ENCODE measurements around the gene GPRC5A. TPM values are rescaled to one million over a fixed set of nuclear protein-coding genes. Genes with fewer than 3 reads are reported as not detected.

The GPRC5A gene
- total RNA-seq, 3 donors from 2014 or later: 10.9 to 40.1 (median 21.6) TPM

GRCh38 chr12:12952036-12952435, 60.7 kb downstream of the GPRC5A start, which contains the start of gene GPRC5D:
GPRC5D (minus strand) TSS chr12:12952170; CDS start chr12:12950384, 1,786 bp downstream.
- intact Hi-C loops (cut with DNase I; ENCODE audit: low total_unique reads): no loop called here
- no peak for TF ChIP-seq POLR2AphosphoS5 (IDR thresholded peaks at IDR 0.05)

GRCh38 chr12:12954356-12954755, 63.0 kb downstream of the GPRC5A start:
- TF ChIP-seq, protein P1, sequence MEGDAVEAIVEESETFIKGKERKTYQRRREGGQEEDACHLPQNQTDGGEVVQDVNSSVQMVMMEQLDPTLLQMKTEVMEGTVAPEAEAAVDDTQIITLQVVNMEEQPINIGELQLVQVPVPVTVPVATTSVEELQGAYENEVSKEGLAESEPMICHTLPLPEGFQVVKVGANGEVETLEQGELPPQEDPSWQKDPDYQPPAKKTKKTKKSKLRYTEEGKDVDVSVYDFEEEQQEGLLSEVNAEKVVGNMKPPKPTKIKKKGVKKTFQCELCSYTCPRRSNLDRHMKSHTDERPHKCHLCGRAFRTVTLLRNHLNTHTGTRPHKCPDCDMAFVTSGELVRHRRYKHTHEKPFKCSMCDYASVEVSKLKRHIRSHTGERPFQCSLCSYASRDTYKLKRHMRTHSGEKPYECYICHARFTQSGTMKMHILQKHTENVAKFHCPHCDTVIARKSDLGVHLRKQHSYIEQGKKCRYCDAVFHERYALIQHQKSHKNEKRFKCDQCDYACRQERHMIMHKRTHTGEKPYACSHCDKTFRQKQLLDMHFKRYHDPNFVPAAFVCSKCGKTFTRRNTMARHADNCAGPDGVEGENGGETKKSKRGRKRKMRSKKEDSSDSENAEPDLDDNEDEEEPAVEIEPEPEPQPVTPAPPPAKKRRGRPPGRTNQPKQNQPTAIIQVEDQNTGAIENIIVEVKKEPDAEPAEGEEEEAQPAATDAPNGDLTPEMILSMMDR (IDR thresholded peaks at IDR 0.05): no peak
- TF ChIP-seq POLR2AphosphoS5 (IDR thresholded peaks at IDR 0.05) (no peak), POLR2A (IDR thresholded peaks at IDR 0.05) (no peak)
- no peaks in the 10 kb centered on the region for H3K36me3 ChIP-seq
- DNase-seq (ENCODE audit: low spot score in 2 of 2): no peak
- H3K4me1 ChIP-seq: no peaks in the 10 kb centered on the region
- intact Hi-C loops (cut with DNase I; ENCODE audit: low total_unique reads): no loop called here
- no peak overlapping the region for H3K4me3 ChIP-seq
- no peaks in the 10 kb centered on the region for H3K27me3 ChIP-seq
- no peaks in the 10 kb centered on the region for H3K9me3 ChIP-seq
- H3K27ac ChIP-seq: no peak overlapping the region

More at GRCh38 chr12:12952036-12952435, 60.7 kb downstream of the GPRC5A start, which contains the start of gene GPRC5D:
- Histone ChIP-seq H3K4me3 (no peak within 1 kb of the TSS), H3K9me3 (no peaks in the 10 kb centered on the region), H3K27me3 (no peaks in the 10 kb centered on the region), H3K27ac (no peak within 1 kb of the TSS), H3K4me1 (no peaks in the 10 kb centered on the region), H3K36me3 (no peaks in the 10 kb centered on the region)
- DNase-seq (ENCODE audit: low spot score in 2 of 2): no peak

DNA sequence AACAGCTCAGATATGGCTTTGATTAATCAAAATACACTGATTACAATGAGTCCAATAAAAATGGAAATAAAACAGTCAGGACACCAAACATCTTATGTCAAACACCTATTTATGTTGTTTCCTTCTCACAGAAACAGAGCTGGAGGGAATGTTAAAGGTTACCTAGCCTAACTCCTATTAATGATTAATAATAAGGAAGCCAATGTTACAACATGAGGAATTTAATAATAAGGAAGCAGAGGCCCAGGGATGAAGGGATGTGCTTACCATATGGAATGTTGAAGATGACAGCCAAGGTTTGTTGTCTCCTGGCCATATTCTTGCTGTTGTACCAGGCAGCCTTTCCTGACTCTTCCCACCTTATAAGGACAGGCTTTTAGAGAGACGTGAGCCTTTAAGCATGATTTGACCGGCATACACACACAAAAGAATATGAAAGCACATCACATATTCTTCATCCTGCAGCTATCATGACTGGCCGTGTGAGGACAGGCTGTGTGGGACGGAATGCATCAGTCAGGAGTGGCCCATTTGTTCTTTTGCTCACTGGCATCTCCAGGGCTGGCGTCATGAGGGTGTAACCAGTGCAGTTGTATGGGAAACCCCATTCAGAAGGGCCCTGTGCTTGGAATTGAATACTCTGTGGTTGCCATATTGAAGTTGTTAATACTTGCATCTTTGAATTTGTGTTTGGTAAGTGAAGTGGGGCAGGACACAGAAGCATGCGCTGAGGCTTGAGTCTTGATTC, 63.7 kb downstream of the GPRC5A start:
- Histone ChIP-seq H3K27me3 (no peaks in the 10 kb centered on the region), H3K9me3 (no peaks in the 10 kb centered on the region), H3K27ac (no peak overlapping the region), H3K36me3 (no peaks in the 10 kb centered on the region), H3K4me3 (no peak overlapping the region), H3K4me1 (no peaks in the 10 kb centered on the region)
- DNase-seq (ENCODE audit: low spot score in 2 of 2): no peak
- intact Hi-C loops (cut with DNase I; ENCODE audit: low total_unique reads): no loop called here
- no peak for TF ChIP-seq POLR2A (IDR thresholded peaks at IDR 0.05)
- TF ChIP-seq, protein P1 (IDR thresholded peaks at IDR 0.05): no peak
- no peak for TF ChIP-seq POLR2AphosphoS5 (IDR thresholded peaks at IDR 0.05)

DNA sequence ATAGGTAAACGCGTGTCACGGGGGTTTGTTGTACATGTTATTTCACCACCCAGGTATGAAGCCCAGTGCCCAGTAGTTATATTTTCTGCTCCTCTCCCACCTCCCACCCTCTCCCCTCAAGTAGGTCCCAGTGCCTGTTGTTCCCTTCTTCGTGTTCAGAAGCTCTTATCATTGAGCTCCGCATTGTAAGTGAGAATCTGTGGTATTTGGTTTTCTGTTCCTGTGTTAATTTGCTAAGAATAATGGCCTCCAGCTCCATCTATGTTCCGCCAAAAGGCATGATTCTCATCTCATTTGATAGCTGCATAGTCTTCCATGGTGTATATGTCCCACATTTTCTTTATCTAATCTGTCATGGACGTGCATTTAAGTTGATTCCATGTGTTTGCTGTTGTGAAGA, 67.5 kb downstream of the GPRC5A start:
- Histone ChIP-seq H3K27me3 (no peaks in the 10 kb centered on the region), H3K9me3 (no peaks in the 10 kb centered on the region), H3K4me3 (no peak overlapping the region), H3K4me1 (no peaks in the 10 kb centered on the region), H3K36me3 (no peaks in the 10 kb centered on the region), H3K27ac (no peak overlapping the region)
- intact Hi-C loops (cut with DNase I; ENCODE audit: low total_unique reads): no loop called here
- TF ChIP-seq POLR2A (IDR thresholded peaks at IDR 0.05): no peak
- no peak for DNase-seq (ENCODE audit: low spot score in 2 of 2)

GRCh38 chr12:12960639-12961209, 69.4 kb downstream of the GPRC5A start:
- intact Hi-C loops (cut with DNase I; ENCODE audit: low total_unique reads): no loop called here
- Histone ChIP-seq H3K4me3 (no peak overlapping the region), H3K4me1 (no peaks in the 10 kb centered on the region), H3K9me3 (no peaks in the 10 kb centered on the region), H3K36me3 (no peaks in the 10 kb centered on the region), H3K27me3 (no peaks in the 10 kb centered on the region), H3K27ac (no peak overlapping the region)
- no peak for DNase-seq (ENCODE audit: low spot score in 2 of 2)
- TF ChIP-seq POLR2AphosphoS5 (IDR thresholded peaks at IDR 0.05) (no peak), POLR2A (IDR thresholded peaks at IDR 0.05) (no peak)
- TF ChIP-seq, protein P1 (IDR thresholded peaks at IDR 0.05): no peak

DNA sequence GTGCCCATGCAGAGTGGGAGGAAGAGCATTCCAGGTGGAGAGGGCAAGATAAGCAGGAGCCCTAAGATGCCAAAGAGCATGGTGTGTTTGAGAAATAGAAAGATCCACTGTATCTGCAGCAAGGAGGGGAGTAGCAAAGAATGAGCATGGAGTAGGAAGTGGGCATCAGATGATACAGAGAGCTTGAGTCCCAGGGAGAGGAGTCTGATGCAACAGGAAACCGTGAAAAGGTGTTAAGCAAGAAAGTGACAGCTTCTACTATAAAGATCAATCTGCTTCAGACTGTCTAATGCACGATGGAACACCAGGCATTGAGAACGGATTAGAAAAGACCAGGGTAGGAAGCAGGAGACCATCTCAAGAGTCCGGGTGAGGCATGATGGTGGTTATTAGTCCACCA, 72.9 kb downstream of the GPRC5A start:
- no peaks in the 10 kb centered on the region for H3K4me1 ChIP-seq
- H3K27me3 ChIP-seq: no peaks in the 10 kb centered on the region
- intact Hi-C loops (cut with DNase I; ENCODE audit: low total_unique reads): no loop called here
- H3K27ac ChIP-seq: no peak overlapping the region
- DNase-seq (ENCODE audit: low spot score in 2 of 2): no peak
- no peak for TF ChIP-seq POLR2AphosphoS5 (IDR thresholded peaks at IDR 0.05)
- TF ChIP-seq, protein P1 (IDR thresholded peaks at IDR 0.05): no peak
- no peak for TF ChIP-seq POLR2A (IDR thresholded peaks at IDR 0.05)
- no peak overlapping the region for H3K4me3 ChIP-seq
- no peaks in the 10 kb centered on the region for H3K9me3 ChIP-seq
- no peaks in the 10 kb centered on the region for H3K36me3 ChIP-seq

All from breast epithelium (tissue), 4 donors.